DND-41 (cell line): ENCODE results near the gene OPTC.

Experiments used
- ATAC-seq: fragments of 200-7000 bp; cut with Tn5 transposase; 3 replicates; pipeline ENCODE4 v1.9.1; 2021; ENCODE audit warnings: low read depth; ENCODE audit not compliant: insufficient read depth
- DNase-seq: peaks from one replicate; pipeline ENCODE4 v3.0.0-alpha.2; 2020
- H2AFZ ChIP-seq: 2 replicates; pipeline ENCODE4 v1.6.0; 2012; ENCODE audit warnings: low read depth, low read length
- H3K27ac ChIP-seq: 2 replicates; pipeline ENCODE4 v1.5.1; 2012; ENCODE audit warnings: low read length, inconsistent platforms
- H3K27me3 ChIP-seq: fragments of 200-600 bp; sonication (generic); 2 replicates; pipeline ENCODE4 v1.6.0; 2012; ENCODE audit warnings: low read length, mild to moderate bottlenecking, inconsistent platforms; ENCODE audit not compliant: insufficient read depth, poor library complexity
- H3K36me3 ChIP-seq: 2 replicates; pipeline ENCODE4 v1.5.1; 2012; ENCODE audit warnings: low read length, inconsistent platforms; ENCODE audit not compliant: insufficient read depth
- H3K4me1 ChIP-seq: 2 replicates; pipeline ENCODE4 v1.5.1; 2012; ENCODE audit warnings: mild to moderate bottlenecking, low read length; ENCODE audit not compliant: insufficient read depth
- H3K4me2 ChIP-seq: 2 replicates; pipeline ENCODE4 v1.6.0; 2012; ENCODE audit warnings: mild to moderate bottlenecking, moderate library complexity, low read length, inconsistent platforms; ENCODE audit not compliant: insufficient read depth
- H3K4me3 ChIP-seq, 2 experiments: fragments of 200-600 bp in 1 of 2; shearing (Covaris generic) in 1 of 2; 2 replicates each; pipeline ENCODE4 v1.5.1; 2012 to 2016; ENCODE audit warnings: inconsistent platforms in 2 of 2, low read length in 2 of 2, mild to moderate bottlenecking in 2 of 2, low read depth in 1 of 2, moderate library complexity in 1 of 2
- H3K79me2 ChIP-seq: 2 replicates; pipeline ENCODE4 v1.6.0; 2012; ENCODE audit warnings: low read length, inconsistent platforms; ENCODE audit not compliant: insufficient read depth
- H3K9ac ChIP-seq: 2 replicates; pipeline ENCODE4 v1.6.0; 2012; ENCODE audit warnings: low read depth, mild to moderate bottlenecking, inconsistent platforms, low read length, moderate library complexity
- H3K9me3 ChIP-seq: 2 replicates; pipeline ENCODE4 v1.5.1; 2012; ENCODE audit warnings: low read length, moderate library complexity, mild to moderate bottlenecking, inconsistent platforms; ENCODE audit not compliant: insufficient read depth, severe bottlenecking
- H4K20me1 ChIP-seq: 2 replicates; pipeline ENCODE4 v1.6.0; 2012; ENCODE audit warnings: low read length; ENCODE audit not compliant: insufficient read depth
- EZH2 ChIP-seq: IDR thresholded peaks from 3 replicates; pipeline ENCODE4 v1.6.1; 2012; ENCODE audit warnings: borderline replicate concordance, low read depth, mild to moderate bottlenecking, moderate library complexity, low read length, inconsistent platforms; ENCODE audit not compliant: severe bottlenecking
- TF ChIP-seq, protein P1 (sequence below): IDR thresholded peaks from 2 replicates; pipeline ENCODE4 v1.5.1; 2012; ENCODE audit warnings: borderline replicate concordance, low read length, moderate library complexity, mild to moderate bottlenecking; ENCODE audit not compliant: poor library complexity, severe bottlenecking; ENCODE audit errors: extremely low read depth

Gene OPTC

DNA sequence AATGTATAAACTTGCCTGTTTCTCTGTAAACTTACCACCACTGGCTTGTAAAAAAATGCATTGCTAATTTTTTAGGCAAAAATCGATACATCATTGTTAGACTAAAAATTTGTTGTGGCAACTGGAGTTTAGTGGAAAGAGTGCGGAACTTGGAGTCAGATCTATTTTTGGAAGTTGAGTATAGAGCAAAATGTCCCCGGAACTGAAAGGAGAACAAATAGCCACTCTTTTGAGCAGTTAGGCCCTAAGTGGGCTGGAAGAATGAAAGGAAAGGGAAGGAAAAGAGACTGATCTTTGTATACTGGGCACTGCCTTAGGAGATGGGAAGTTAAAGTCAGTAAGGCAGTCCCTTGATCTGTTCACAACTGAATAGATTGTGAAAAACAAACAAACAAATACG is 30.2 kb downstream of the OPTC start:
- Histone ChIP-seq H3K36me3 (no peaks in the 10 kb centered on the region), H2AFZ (no peak overlapping the region), H4K20me1 (no peaks in the 10 kb centered on the region), H3K4me1 (no peaks in the 10 kb centered on the region), H3K27me3 (no peaks in the 10 kb centered on the region), H3K27ac (no peak overlapping the region), H3K9me3 (no peaks in the 10 kb centered on the region), H3K4me3 (no peak overlapping the region), H3K79me2 (no peaks in the 10 kb centered on the region), H3K9ac (no peak overlapping the region), H3K4me2 (no peak overlapping the region)
- TF ChIP-seq, protein P1, sequence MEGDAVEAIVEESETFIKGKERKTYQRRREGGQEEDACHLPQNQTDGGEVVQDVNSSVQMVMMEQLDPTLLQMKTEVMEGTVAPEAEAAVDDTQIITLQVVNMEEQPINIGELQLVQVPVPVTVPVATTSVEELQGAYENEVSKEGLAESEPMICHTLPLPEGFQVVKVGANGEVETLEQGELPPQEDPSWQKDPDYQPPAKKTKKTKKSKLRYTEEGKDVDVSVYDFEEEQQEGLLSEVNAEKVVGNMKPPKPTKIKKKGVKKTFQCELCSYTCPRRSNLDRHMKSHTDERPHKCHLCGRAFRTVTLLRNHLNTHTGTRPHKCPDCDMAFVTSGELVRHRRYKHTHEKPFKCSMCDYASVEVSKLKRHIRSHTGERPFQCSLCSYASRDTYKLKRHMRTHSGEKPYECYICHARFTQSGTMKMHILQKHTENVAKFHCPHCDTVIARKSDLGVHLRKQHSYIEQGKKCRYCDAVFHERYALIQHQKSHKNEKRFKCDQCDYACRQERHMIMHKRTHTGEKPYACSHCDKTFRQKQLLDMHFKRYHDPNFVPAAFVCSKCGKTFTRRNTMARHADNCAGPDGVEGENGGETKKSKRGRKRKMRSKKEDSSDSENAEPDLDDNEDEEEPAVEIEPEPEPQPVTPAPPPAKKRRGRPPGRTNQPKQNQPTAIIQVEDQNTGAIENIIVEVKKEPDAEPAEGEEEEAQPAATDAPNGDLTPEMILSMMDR: no peak
- TF ChIP-seq EZH2: no peak
- ATAC-seq (no peak), DNase-seq (no peak)

DNA sequence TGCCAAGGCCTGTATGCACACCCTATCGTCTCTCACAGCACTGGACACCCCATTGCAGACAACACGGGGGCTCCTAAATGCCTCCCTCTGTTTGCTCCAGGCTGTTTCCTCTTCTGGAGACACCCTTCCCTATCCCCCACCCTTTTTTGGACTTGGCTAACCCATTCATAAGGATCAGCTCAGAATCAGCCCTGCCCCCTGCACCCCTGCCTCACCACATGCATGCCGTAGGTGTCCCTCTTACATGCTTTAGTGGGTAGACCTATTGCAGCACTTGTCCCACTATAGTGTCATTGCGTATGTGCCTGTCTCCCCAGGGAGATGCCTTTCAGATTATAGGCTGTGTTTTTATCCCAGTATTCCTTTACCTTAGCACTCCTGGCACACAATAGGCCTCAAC is 30.9 kb downstream of the OPTC start:
- Histone ChIP-seq H3K36me3 (no peaks in the 10 kb centered on the region), H3K4me3 (no peak overlapping the region), H3K79me2 (no peaks in the 10 kb centered on the region), H3K4me1 (no peaks in the 10 kb centered on the region), H3K9ac (no peak overlapping the region), H3K27ac (no peak overlapping the region), H2AFZ (no peak overlapping the region), H3K4me2 (no peak overlapping the region), H3K27me3 (no peaks in the 10 kb centered on the region), H3K9me3 (no peaks in the 10 kb centered on the region), H4K20me1 (no peaks in the 10 kb centered on the region)
- no peak for ATAC-seq
- no peak for DNase-seq
- TF ChIP-seq, protein P1: no peak
- no peak for TF ChIP-seq EZH2

DNA sequence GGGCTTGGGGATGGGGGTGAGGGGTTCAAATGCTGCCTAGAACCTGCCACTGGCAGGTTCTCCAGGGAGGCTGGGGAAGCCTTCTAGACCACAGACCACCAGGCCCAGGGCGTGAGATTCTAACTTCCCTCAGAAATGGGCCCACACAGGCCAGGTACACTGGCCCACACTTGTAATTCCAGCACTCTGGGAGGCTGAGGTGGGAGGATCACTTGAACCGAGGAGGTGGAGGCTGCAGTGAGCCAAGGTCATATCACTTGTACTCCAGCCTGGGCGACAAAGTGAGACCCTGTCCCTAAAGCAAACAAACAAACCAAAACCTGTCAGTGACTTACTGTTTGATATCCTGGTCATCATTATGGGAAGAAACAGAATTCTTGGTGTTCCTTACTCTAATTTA is 31.7 kb downstream of the OPTC start:
- Histone ChIP-seq H3K36me3 (no peaks in the 10 kb centered on the region), H3K4me2 (no peak overlapping the region), H3K79me2 (no peaks in the 10 kb centered on the region), H3K9me3 (no peaks in the 10 kb centered on the region), H3K4me1 (no peaks in the 10 kb centered on the region), H3K9ac (no peak overlapping the region), H2AFZ (no peak overlapping the region), H3K27ac (no peak overlapping the region), H4K20me1 (no peaks in the 10 kb centered on the region), H3K4me3 (no peak overlapping the region), H3K27me3 (no peaks in the 10 kb centered on the region)
- ATAC-seq (no peak), DNase-seq (no peak)
- TF ChIP-seq, protein P1: no peak
- no peak for TF ChIP-seq EZH2

DNA sequence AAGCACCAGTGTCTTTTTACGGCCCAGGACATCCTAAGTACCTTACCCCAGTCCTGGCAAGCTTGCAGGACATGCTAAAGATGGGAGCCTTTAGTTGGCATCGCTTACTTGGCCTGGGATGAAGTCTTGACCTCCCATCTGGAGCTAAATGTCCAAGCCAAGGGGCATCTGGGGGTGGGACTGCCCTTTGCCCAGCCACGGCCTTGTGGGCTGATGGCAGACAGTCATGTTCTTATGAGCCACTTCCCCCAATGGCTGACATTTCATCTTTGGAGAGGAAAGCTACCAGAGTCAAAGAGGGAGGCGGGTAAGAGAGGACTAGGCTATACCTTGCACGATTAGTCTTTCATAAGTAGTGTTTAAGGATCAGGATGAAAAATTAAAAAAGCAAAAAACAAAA is 32.2 kb downstream of the OPTC start:
- H3K27ac ChIP-seq: no peak overlapping the region
- H3K36me3 ChIP-seq: no peaks in the 10 kb centered on the region
- H3K79me2 ChIP-seq: no peaks in the 10 kb centered on the region
- H3K4me2 ChIP-seq: no peak overlapping the region
- no peak overlapping the region for H3K9ac ChIP-seq
- DNase-seq (no peak), ATAC-seq (no peak)
- H3K27me3 ChIP-seq: no peaks in the 10 kb centered on the region
- H3K9me3 ChIP-seq: no peaks in the 10 kb centered on the region
- no peaks in the 10 kb centered on the region for H4K20me1 ChIP-seq
- TF ChIP-seq, protein P1: no peak
- no peak for TF ChIP-seq EZH2
- H3K4me3 ChIP-seq: no peak overlapping the region
- H3K4me1 ChIP-seq: no peaks in the 10 kb centered on the region
- no peak overlapping the region for H2AFZ ChIP-seq
